Lung (tissue), 12 donors: ENCODE data around the gene HOXA6. TPM values are rescaled to one million over a fixed set of nuclear protein-coding genes. Genes with fewer than 3 reads are reported as not detected.

ENCODE experiments used
- ATAC-seq: fragments of 200-7000 bp; cut with Tn5 transposase; one replicate; pipeline ENCODE4 v1.9.1; 2020; ENCODE audit warnings: moderate number of reproducible peaks; ENCODE audit not compliant: insufficient read depth, low FRiP score
- DNase-seq, 3 donors: peaks; one replicate each; pipeline ENCODE4 v3.0.0-alpha.2; 2013 to 2017
- H3K27ac ChIP-seq, 2 donors: one replicate each; pipeline ENCODE4 v1.5.1; 2013; ENCODE audit warnings: mild to moderate bottlenecking in 2 of 2, moderate library complexity in 2 of 2, control low read depth in 1 of 2, inconsistent platforms in 1 of 2, low read depth in 1 of 2, low read length in 1 of 2
- H3K27me3 ChIP-seq, 3 donors: one replicate each; pipeline ENCODE4 v1.5.1; 2013; ENCODE audit warnings: low read length in 2 of 3; ENCODE audit not compliant: control insufficient read depth in 3 of 3, insufficient read depth in 3 of 3
- H3K36me3 ChIP-seq, 4 donors: one replicate each; pipeline ENCODE4 v1.5.1; 2013; ENCODE audit warnings: low read length in 4 of 4, mild to moderate bottlenecking in 1 of 4, moderate library complexity in 1 of 4; ENCODE audit not compliant: control insufficient read depth in 4 of 4, insufficient read depth in 4 of 4
- H3K4me1 ChIP-seq, 5 donors: one replicate each; pipeline ENCODE4 v1.5.1; 2013; ENCODE audit warnings: low read length in 5 of 5, mild to moderate bottlenecking in 2 of 5, moderate library complexity in 1 of 5; ENCODE audit not compliant: control insufficient read depth in 5 of 5, insufficient read depth in 5 of 5
- H3K4me3 ChIP-seq: one replicate; pipeline ENCODE4 v1.5.1; 2013; ENCODE audit warnings: mild to moderate bottlenecking, control low read depth, moderate library complexity
- H3K9ac ChIP-seq, 2 donors: one replicate each; pipeline ENCODE4 v1.5.1; 2013; ENCODE audit warnings: low read length in 2 of 2, control low read depth in 1 of 2; ENCODE audit not compliant: insufficient read depth in 1 of 2
- H3K9me3 ChIP-seq, 4 donors: one replicate each; pipeline ENCODE4 v1.5.1; 2013; ENCODE audit warnings: low read length in 3 of 4, mild to moderate bottlenecking in 1 of 4, moderate library complexity in 1 of 4; ENCODE audit not compliant: control insufficient read depth in 4 of 4, insufficient read depth in 3 of 4
- WGBS, 2 donors: extraction: QIAGEN DNeasy Blood & Tissue Kit; methylation state at CpG; one replicate each; pipeline ENCODE4 v1.1.7; 2013; 5-methylcytosine and 5-hydroxymethylcytosine counted together
- polyA plus RNA-seq, 2 donors: library from polyadenylated mRNA; stranded (reverse); fragments of 200-250 nt; gene quantifications; one replicate each; pipeline ENCODE4 v1.2.1, GENCODE V29; 2013
- total RNA-seq, 2 donors: library from RNA; depleted of rRNA in 1 of 2; stranded (reverse); fragments of >200 nt in 1 of 2; gene quantifications; one replicate each; pipeline ENCODE4 v1.2.1, GENCODE V29; 2014 to 2021
- TF ChIP-seq, protein P1 (sequence below): IDR thresholded peaks from 2 replicates; pipeline ENCODE4 v1.5.1; 2012; ENCODE audit warnings: mild to moderate bottlenecking; ENCODE audit errors: control extremely low read depth, extremely low read depth
- donor health status: control.
- donor health status: control.
- donor health status: Bipolar disorder and iron deficiency.
- donor health status: healthy.
- donor health status: DM: yes; HTN: yes; CAD: no.

HOXA6 gene
- total and polyA plus RNA-seq, 4 donors: 0.49 to 7.7 (median 2.8) TPM

DNA sequence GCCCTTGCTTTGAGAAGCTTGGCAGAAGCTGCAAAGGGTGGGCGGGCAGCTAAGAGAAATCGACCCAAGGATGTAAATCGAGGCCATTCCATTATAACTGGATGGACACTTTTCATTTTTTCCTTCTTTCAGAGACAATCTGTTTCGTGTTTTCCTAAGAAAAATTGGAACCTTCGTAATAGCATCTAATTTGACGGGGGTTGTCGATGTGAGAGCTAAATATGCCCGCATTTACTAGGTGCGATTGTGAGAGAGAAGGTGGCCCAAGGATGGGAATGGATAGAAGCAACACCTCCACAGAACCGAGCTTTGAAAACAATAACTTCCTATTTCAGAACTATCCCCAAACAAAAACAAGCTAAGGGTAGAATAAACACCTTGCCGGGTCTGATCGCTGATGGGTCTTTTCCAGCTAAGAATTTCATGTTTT, 16.2 kb downstream of the HOXA6 start:
- TF ChIP-seq, protein P1, sequence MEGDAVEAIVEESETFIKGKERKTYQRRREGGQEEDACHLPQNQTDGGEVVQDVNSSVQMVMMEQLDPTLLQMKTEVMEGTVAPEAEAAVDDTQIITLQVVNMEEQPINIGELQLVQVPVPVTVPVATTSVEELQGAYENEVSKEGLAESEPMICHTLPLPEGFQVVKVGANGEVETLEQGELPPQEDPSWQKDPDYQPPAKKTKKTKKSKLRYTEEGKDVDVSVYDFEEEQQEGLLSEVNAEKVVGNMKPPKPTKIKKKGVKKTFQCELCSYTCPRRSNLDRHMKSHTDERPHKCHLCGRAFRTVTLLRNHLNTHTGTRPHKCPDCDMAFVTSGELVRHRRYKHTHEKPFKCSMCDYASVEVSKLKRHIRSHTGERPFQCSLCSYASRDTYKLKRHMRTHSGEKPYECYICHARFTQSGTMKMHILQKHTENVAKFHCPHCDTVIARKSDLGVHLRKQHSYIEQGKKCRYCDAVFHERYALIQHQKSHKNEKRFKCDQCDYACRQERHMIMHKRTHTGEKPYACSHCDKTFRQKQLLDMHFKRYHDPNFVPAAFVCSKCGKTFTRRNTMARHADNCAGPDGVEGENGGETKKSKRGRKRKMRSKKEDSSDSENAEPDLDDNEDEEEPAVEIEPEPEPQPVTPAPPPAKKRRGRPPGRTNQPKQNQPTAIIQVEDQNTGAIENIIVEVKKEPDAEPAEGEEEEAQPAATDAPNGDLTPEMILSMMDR: no peak
- H3K9me3 ChIP-seq: no peaks in the 10 kb centered on the region
- H3K9ac ChIP-seq: peak overlapping the region in 1 of 2 donors; percentile 70
- ATAC-seq: no peak
- peaks cover 4 to 85% (median 11%) of the 10 kb centered on the region in 5 donors for H3K4me1 ChIP-seq
- H3K27ac ChIP-seq: peak overlapping the region in 1 of 2 donors; percentile 94
- WGBS, 2 donors: 39 to 56% methylated on average over 12 of the region's 12 CpGs
- H3K27me3 ChIP-seq: peaks cover 0 to 75% (median 14%) of the 10 kb centered on the region in 3 donors
- no peak overlapping the region for H3K4me3 ChIP-seq
- no peak for DNase-seq
- H3K36me3 ChIP-seq: peaks cover 0 to 29% (median 5%) of the 10 kb centered on the region in 4 donors

DNA sequence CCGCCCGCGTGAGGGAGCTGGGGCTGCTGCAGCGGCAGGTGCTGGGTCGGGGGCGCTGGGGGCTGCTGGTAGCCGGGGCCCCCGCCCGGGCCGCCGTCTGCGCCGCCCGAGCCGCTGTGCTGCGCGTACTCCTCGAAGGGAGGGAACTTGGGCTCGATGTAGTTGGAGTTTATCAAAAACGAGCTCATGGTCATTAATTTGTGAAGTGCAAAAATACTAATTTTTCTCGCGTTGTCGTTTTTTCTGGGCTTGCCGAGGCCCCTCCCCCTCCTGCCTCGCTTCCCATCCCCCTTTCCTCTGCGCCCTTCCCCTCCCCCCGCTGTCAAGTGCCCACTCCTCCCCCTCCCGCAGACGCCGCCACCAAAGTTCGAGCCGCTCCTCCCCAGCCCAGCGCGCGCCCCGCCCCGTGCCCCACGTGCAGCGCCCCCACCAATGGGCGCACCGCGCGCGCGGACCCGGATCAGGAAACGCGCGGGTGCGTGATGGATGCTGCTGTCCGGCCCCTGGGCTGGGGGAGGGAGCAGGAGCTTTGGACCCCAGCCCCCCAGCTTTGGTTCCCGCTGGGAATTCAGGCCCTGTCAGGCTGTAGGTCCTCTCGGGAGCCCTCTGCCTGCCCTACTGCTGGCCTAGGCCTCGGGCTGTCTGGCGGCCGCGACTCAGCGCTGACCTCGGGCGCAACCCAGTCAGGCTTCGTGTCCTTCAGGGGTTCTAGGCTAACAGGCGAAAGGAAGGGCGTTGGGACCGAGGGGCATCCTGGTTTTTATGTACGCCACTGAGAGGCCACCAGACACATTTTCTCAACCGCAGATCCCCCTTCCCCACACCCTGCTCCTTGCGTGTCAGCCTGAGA, 16.8 kb downstream of the HOXA6 start, which contains the start of gene HOXA4:
TSS of gene HOXA4 (minus strand) at position 218 of the 850 bp plus-strand sequence. CDS start at position 194, 24 bp downstream.
- ATAC-seq (peak; percentile 95), DNase-seq (peak; percentile 96 to 97 (median 96))
- 14 to 22% methylated on average over 63 to 67 of the region's 67 CpGs for WGBS, 2 donors
- TF ChIP-seq, protein P1: no peak
- H3K27ac ChIP-seq: peak within 1 kb of the TSS in 1 of 2 donors; percentile 95
- H3K4me3 ChIP-seq: peak within 1 kb of the TSS; percentile 78
- no peaks in the 10 kb centered on the region for H3K9me3 ChIP-seq
- H3K9ac ChIP-seq: peak within 1 kb of the TSS in 1 of 2 donors; percentile 92
- H3K27me3 ChIP-seq: peaks cover 0 to 73% (median 10%) of the 10 kb centered on the region in 3 donors
- H3K4me1 ChIP-seq: peaks cover 4 to 86% (median 11%) of the 10 kb centered on the region in 5 donors
- peaks cover 0 to 25% (median 5%) of the 10 kb centered on the region in 4 donors for H3K36me3 ChIP-seq

DNA sequence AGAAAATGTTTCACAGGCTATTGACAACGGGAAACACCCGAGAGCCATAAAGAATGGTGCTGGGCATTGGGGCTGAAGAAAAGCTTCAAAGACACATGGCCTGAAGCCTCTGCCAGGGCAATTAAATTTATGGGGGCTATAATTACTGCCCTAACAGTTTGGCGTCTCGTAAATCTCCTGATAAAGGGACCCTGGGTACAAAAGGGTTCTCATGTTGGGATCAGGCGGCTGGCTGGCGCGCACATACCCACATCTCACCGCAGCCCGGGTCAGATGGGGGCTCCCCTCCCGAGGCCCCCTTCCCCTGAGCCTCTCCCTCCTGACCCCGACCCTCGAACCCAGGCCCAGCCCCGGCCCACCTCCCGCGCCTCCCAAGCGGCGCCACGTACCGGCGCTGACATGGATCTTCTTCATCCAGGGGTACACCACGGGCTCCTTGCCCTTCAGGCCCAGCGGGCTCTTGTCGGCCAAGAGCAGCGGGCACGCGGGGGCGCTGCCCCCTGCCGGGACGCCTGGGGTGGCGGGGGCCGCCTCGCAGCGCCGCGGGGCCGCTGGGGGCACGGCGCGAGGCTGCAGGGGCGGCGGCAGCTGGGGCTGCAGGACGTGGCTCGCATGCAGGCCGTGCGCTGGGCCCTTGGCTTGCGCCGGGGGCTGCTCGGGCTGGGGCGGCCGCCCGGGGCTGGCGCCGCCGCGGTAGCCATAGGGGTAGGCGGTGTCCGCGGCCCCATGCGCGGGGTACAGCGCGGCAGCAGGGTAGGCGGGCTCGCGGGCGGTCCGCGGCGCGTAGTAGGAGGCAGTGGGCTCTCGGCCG, 17.6 kb downstream of the HOXA6 start:
- TF ChIP-seq, protein P1: no peak
- Histone ChIP-seq H3K27ac (peak overlapping the region in 1 of 2 donors; percentile 95), H3K4me3 (peak overlapping the region; percentile 78), H3K9me3 (no peaks in the 10 kb centered on the region), H3K36me3 (peaks cover 0 to 18% (median 8%) of the 10 kb centered on the region in 4 donors), H3K9ac (peak overlapping the region in 1 of 2 donors; percentile 92), H3K27me3 (peaks cover 0 to 74% (median 10%) of the 10 kb centered on the region in 3 donors), H3K4me1 (peaks cover 4 to 86% (median 11%) of the 10 kb centered on the region in 5 donors)
- DNase-seq (peak in 1 of 3 donors; percentile 37), ATAC-seq (no peak)
- WGBS, 2 donors: 21 to 39% methylated on average over 56 to 72 of the region's 72 CpGs
